HEK293 (cell line): ENCODE results near the gene CHRNE.

Source experiments
- BCL11B ChIP-seq: fragments of 450-650 bp; formaldehyde crosslinking; IDR thresholded peaks from 2 replicates; pipeline ENCODE4 v1.5.1; 2016; ENCODE audit warnings: low read depth, missing biosample characterization, missing genetic modification characterization
- FEZF1 ChIP-seq: fragments of 450-650 bp; formaldehyde crosslinking; IDR thresholded peaks from 2 replicates; pipeline ENCODE4 v1.5.1; 2016; ENCODE audit warnings: missing biosample characterization, missing genetic modification characterization
- GLI4 ChIP-seq: fragments of 450-650 bp; formaldehyde crosslinking; IDR thresholded peaks from 2 replicates; pipeline ENCODE4 v1.5.1; 2016; ENCODE audit warnings: missing biosample characterization, missing genetic modification characterization
- IKZF3 ChIP-seq: fragments of 450-650 bp; IDR thresholded peaks from 2 replicates; pipeline ENCODE4 v1.5.0; 2018; ENCODE audit warnings: missing biosample characterization, mild to moderate bottlenecking, missing genetic modification characterization, moderate library complexity
- KLF1 ChIP-seq: fragments of 450-650 bp; formaldehyde crosslinking; IDR thresholded peaks from 2 replicates; pipeline ENCODE4 v1.5.1; 2016; ENCODE audit warnings: missing biosample characterization, missing genetic modification characterization
- KLF10 ChIP-seq: fragments of 450-650 bp; IDR thresholded peaks from 2 replicates; pipeline ENCODE4 v1.5.1; 2018; ENCODE audit warnings: missing biosample characterization, mild to moderate bottlenecking, missing genetic modification characterization
- PRDM1 ChIP-seq: fragments of 450-650 bp; formaldehyde crosslinking; IDR thresholded peaks from 2 replicates; pipeline ENCODE4; 2016; ENCODE audit warnings: missing biosample characterization, missing genetic modification characterization
- ZBTB1 ChIP-seq: fragments of 450-650 bp; formaldehyde crosslinking; IDR thresholded peaks from 2 replicates; pipeline ENCODE4 v1.5.1; 2016; ENCODE audit warnings: missing biosample characterization, missing genetic modification characterization
- ZFHX2 ChIP-seq: fragments of 450-650 bp; formaldehyde crosslinking; conservative IDR thresholded peaks from 2 replicates; pipeline ENCODE4 v1.5.1; 2016; ENCODE audit warnings: missing biosample characterization, missing genetic modification characterization
- ZFP69B ChIP-seq: fragments of 450-650 bp; formaldehyde crosslinking; IDR thresholded peaks from 2 replicates; pipeline ENCODE4 v1.5.1; 2016; ENCODE audit warnings: missing biosample characterization, missing genetic modification characterization
- ZNF132 ChIP-seq: fragments of 450-650 bp; formaldehyde crosslinking; IDR thresholded peaks from 2 replicates; pipeline ENCODE4 v1.5.1; 2017; ENCODE audit warnings: missing biosample characterization, missing genetic modification characterization, borderline replicate concordance
- ZNF146 ChIP-seq: fragments of 450-650 bp; formaldehyde crosslinking; IDR thresholded peaks from 2 replicates; pipeline ENCODE4 v1.5.1; 2016; ENCODE audit warnings: missing biosample characterization, missing genetic modification characterization
- ZNF155 ChIP-seq: fragments of 450-650 bp; formaldehyde crosslinking; IDR thresholded peaks from 2 replicates; pipeline ENCODE4 v1.5.1; 2016; ENCODE audit warnings: missing biosample characterization, missing genetic modification characterization
- ZNF169 ChIP-seq: fragments of 450-650 bp; formaldehyde crosslinking; IDR thresholded peaks from 2 replicates; pipeline ENCODE4 v1.5.1; 2016; ENCODE audit warnings: missing biosample characterization, missing genetic modification characterization
- ZNF211 ChIP-seq: fragments of 450-650 bp; formaldehyde crosslinking; IDR thresholded peaks from 2 replicates; pipeline ENCODE4 v1.5.1; 2016; ENCODE audit warnings: low read depth, missing biosample characterization, missing genetic modification characterization
- ZNF24 ChIP-seq: fragments of 450-650 bp; formaldehyde crosslinking; IDR thresholded peaks from 2 replicates; pipeline ENCODE4 v1.5.1; 2016; ENCODE audit warnings: missing biosample characterization, missing genetic modification characterization
- ZNF335 ChIP-seq: fragments of 450-650 bp; formaldehyde crosslinking; conservative IDR thresholded peaks from 2 replicates; pipeline ENCODE4 v1.5.1; 2016; ENCODE audit warnings: missing biosample characterization, missing genetic modification characterization
- ZNF366 ChIP-seq: fragments of 450-650 bp; formaldehyde crosslinking; conservative IDR thresholded peaks from 2 replicates; pipeline ENCODE4 v1.5.1; 2016; ENCODE audit warnings: missing biosample characterization, missing genetic modification characterization
- ZNF423 ChIP-seq: fragments of 450-650 bp; formaldehyde crosslinking; IDR thresholded peaks from 2 replicates; pipeline ENCODE4 v1.5.1; 2016; ENCODE audit warnings: missing biosample characterization, missing genetic modification characterization
- ZNF433 ChIP-seq: fragments of 450-650 bp; formaldehyde crosslinking; IDR thresholded peaks from 2 replicates; pipeline ENCODE4 v1.5.1; 2016; ENCODE audit warnings: missing biosample characterization, missing genetic modification characterization, low read depth
- ZNF501 ChIP-seq: fragments of 450-650 bp; formaldehyde crosslinking; IDR thresholded peaks from 2 replicates; pipeline ENCODE4 v1.5.1; 2016; ENCODE audit warnings: missing biosample characterization, missing genetic modification characterization
- ZNF558 ChIP-seq: fragments of 450-650 bp; formaldehyde crosslinking; IDR thresholded peaks from 2 replicates; pipeline ENCODE4 v1.5.1; 2016; ENCODE audit warnings: missing biosample characterization, missing genetic modification characterization
- ZNF560 ChIP-seq: fragments of 450-650 bp; formaldehyde crosslinking; IDR thresholded peaks from 2 replicates; pipeline ENCODE4 v1.5.1; 2017; ENCODE audit warnings: missing biosample characterization, missing genetic modification characterization, borderline replicate concordance
- ZNF561 ChIP-seq: fragments of 450-650 bp; IDR thresholded peaks from 2 replicates; pipeline ENCODE4 v1.5.1; 2018; ENCODE audit warnings: missing biosample characterization, missing genetic modification characterization, borderline replicate concordance
- ZNF664 ChIP-seq: fragments of 450-650 bp; formaldehyde crosslinking; IDR thresholded peaks from 2 replicates; pipeline ENCODE4 v1.5.1; 2016; ENCODE audit warnings: missing biosample characterization, missing genetic modification characterization
- ZNF768 ChIP-seq: fragments of 450-650 bp; formaldehyde crosslinking; IDR thresholded peaks from 2 replicates; pipeline ENCODE4 v1.5.1; 2018; ENCODE audit warnings: missing biosample characterization, mild to moderate bottlenecking, missing genetic modification characterization
- ZNF791 ChIP-seq: fragments of 450-650 bp; formaldehyde crosslinking; IDR thresholded peaks from 2 replicates; pipeline ENCODE4 v1.5.1; 2016; ENCODE audit warnings: missing biosample characterization, missing genetic modification characterization
- ZSCAN16 ChIP-seq: fragments of 450-650 bp; formaldehyde crosslinking; IDR thresholded peaks from 2 replicates; pipeline ENCODE4 v1.5.1; 2016; ENCODE audit warnings: missing biosample characterization, missing genetic modification characterization
- TF ChIP-seq, protein P1 (sequence below): fragments of 450-650 bp; formaldehyde crosslinking; IDR thresholded peaks from 2 replicates; pipeline ENCODE4; 2016; ENCODE audit warnings: missing biosample characterization, missing genetic modification characterization
- TF ChIP-seq, protein P2 (sequence below): fragments of 450-650 bp; formaldehyde crosslinking; IDR thresholded peaks from 2 replicates; pipeline ENCODE4 v1.5.1; 2016; ENCODE audit warnings: missing biosample characterization, missing genetic modification characterization
- TF ChIP-seq, protein P3 (sequence below): fragments of 450-650 bp; formaldehyde crosslinking; IDR thresholded peaks from 2 replicates; pipeline ENCODE4 v1.5.1; 2016; ENCODE audit warnings: missing biosample characterization, missing genetic modification characterization
- TF ChIP-seq, protein P4 (sequence below): fragments of 450-650 bp; formaldehyde crosslinking; IDR thresholded peaks from 2 replicates; pipeline ENCODE4 v1.5.1; 2016; ENCODE audit warnings: missing biosample characterization, missing genetic modification characterization
- TF ChIP-seq, protein P5 (sequence below): fragments of 450-650 bp; formaldehyde crosslinking; IDR thresholded peaks from 2 replicates; pipeline ENCODE4 v1.5.1; 2016; ENCODE audit warnings: missing biosample characterization, missing genetic modification characterization

Gene CHRNE

DNA sequence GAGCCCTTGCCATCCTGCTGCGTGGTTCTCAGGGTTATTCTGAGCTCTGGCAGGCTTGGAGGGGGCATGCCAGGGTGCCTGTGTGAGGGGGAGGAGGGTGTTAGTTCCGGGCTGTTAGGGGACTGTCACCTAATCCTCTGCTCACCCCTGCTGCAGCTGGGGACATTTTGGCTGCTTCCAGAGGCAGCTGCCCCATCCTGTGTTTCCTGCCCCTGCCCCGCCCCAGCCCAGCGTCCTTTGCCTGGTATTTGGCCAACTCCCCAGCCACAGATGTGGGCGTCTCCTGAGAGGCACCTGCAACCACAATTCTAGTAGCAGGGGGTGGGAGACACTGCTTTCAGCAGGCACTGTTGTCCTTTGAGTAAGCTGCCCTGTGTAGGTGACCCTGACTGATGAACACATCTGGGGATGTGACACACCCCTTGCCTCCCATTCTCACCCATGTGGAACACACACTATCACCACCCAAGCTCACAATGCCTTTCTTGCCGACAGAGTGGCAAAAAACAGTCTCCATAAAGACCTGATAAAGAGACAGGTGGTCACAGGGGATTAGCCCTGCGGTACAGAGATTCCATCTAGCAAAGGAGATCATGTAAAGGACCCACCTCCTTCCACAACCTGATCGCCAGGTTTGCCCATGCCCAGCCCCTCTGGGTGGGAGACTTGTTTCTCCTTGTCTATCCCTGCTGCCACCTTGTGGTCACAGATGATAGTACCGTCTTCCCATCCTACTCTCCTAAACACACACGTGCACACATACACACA is at the start of gene CHRNE (continued):
- TF ChIP-seq ZNF433 (tag by site-specific recombination) (no peak), ZBTB1 (no peak), ZNF335 (tag by site-specific recombination) (no peak), ZNF366 (tag by site-specific recombination) (no peak), ZNF560 (tag by site-specific recombination) (no peak), ZNF561 (tag by site-specific recombination) (no peak), ZFP69B (no peak), BCL11B (no peak), KLF1 (tag by site-specific recombination) (peak; percentile 90), ZNF146 (tag by site-specific recombination) (no peak), ZNF791 (tag by site-specific recombination) (no peak), ZNF423 (tag by site-specific recombination) (no peak), ZNF501 (no peak), ZSCAN16 (tag by site-specific recombination) (no peak), ZNF664 (tag by site-specific recombination) (no peak), GLI4 (no peak), ZNF211 (tag by site-specific recombination) (no peak), IKZF3 (tag by site-specific recombination) (no peak), PRDM1 (tag by site-specific recombination) (no peak), ZNF768 (tag by site-specific recombination) (no peak), ZNF558 (tag by site-specific recombination) (no peak), ZNF132 (no peak), ZFHX2 (tag by site-specific recombination) (peak; percentile 72), KLF10 (peak; percentile 52; the same call in 1 of the 2 replicates), ZNF155 (tag by site-specific recombination) (no peak), ZNF169 (tag by site-specific recombination) (no peak), ZNF24 (tag by site-specific recombination) (no peak), FEZF1 (tag by site-specific recombination) (no peak)
- TF ChIP-seq, protein P1, sequence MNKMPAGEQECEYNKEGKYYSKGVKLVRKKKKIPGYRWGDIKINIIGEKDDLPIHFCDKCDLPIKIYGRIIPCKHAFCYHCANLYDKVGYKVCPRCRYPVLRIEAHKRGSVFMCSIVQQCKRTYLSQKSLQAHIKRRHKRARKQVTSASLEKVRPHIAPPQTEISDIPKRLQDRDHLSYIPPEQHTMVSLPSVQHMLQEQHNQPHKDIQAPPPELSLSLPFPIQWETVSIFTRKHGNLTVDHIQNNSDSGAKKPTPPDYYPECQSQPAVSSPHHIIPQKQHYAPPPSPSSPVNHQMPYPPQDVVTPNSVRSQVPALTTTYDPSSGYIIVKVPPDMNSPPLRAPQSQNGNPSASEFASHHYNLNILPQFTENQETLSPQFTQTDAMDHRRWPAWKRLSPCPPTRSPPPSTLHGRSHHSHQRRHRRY (tag by site-specific recombination), result no peak
- TF ChIP-seq, protein P2, sequence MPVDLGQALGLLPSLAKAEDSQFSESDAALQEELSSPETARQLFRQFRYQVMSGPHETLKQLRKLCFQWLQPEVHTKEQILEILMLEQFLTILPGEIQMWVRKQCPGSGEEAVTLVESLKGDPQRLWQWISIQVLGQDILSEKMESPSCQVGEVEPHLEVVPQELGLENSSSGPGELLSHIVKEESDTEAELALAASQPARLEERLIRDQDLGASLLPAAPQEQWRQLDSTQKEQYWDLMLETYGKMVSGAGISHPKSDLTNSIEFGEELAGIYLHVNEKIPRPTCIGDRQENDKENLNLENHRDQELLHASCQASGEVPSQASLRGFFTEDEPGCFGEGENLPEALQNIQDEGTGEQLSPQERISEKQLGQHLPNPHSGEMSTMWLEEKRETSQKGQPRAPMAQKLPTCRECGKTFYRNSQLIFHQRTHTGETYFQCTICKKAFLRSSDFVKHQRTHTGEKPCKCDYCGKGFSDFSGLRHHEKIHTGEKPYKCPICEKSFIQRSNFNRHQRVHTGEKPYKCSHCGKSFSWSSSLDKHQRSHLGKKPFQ, result no peak
- TF ChIP-seq, protein P3, sequence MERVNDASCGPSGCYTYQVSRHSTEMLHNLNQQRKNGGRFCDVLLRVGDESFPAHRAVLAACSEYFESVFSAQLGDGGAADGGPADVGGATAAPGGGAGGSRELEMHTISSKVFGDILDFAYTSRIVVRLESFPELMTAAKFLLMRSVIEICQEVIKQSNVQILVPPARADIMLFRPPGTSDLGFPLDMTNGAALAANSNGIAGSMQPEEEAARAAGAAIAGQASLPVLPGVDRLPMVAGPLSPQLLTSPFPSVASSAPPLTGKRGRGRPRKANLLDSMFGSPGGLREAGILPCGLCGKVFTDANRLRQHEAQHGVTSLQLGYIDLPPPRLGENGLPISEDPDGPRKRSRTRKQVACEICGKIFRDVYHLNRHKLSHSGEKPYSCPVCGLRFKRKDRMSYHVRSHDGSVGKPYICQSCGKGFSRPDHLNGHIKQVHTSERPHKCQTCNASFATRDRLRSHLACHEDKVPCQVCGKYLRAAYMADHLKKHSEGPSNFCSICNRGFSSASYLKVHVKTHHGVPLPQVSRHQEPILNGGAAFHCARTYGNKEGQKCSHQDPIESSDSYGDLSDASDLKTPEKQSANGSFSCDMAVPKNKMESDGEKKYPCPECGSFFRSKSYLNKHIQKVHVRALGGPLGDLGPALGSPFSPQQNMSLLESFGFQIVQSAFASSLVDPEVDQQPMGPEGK (tag by site-specific recombination), result peak; percentile 11; the same call in 1 of the 2 replicates
- TF ChIP-seq, protein P4, sequence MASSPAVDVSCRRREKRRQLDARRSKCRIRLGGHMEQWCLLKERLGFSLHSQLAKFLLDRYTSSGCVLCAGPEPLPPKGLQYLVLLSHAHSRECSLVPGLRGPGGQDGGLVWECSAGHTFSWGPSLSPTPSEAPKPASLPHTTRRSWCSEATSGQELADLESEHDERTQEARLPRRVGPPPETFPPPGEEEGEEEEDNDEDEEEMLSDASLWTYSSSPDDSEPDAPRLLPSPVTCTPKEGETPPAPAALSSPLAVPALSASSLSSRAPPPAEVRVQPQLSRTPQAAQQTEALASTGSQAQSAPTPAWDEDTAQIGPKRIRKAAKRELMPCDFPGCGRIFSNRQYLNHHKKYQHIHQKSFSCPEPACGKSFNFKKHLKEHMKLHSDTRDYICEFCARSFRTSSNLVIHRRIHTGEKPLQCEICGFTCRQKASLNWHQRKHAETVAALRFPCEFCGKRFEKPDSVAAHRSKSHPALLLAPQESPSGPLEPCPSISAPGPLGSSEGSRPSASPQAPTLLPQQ, result no peak
- TF ChIP-seq, protein P5, sequence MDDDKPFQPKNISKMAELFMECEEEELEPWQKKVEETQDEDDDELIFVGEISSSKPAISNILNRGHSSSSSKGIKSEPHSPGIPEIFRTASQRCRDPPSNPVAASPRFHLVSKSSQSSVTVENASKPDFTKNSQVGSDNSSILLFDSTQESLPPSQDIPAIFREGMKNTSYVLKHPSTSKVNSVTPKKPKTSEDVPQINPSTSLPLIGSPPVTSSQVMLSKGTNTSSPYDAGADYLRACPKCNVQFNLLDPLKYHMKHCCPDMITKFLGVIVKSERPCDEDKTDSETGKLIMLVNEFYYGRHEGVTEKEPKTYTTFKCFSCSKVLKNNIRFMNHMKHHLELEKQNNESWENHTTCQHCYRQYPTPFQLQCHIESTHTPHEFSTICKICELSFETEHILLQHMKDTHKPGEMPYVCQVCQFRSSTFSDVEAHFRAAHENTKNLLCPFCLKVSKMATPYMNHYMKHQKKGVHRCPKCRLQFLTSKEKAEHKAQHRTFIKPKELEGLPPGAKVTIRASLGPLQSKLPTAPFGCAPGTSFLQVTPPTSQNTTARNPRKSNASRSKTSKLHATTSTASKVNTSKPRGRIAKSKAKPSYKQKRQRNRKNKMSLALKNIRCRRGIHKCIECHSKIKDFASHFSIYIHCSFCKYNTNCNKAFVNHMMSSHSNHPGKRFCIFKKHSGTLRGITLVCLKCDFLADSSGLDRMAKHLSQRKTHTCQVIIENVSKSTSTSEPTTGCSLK (tag by site-specific recombination), result no peak
